Measurements from ENCODE around the gene LMBR1.
"Not testable (repeated sequence)": the region's sequence is repeated elsewhere in the genome, so short reads cannot be mapped to it uniquely, and the experiment has no call there.

Gene LMBR1

GRCh38 chr7:156858523-156858922 is 34.5 kb downstream of the LMBR1 start:
- no peak for DNase-seq (ENCODE audit: low spot score)
- in situ Hi-C loops (cut with MboI; ENCODE audit: low sequenced_read_pairs, unreplicated experiment) = no loop called here

GRCh38 chr7:156857757-156858156 is 35.2 kb downstream of the LMBR1 start:
- no peak for TF ChIP-seq CTCF (IDR thresholded peaks at IDR 0.05; ENCODE audit: borderline replicate concordance, control extremely low read depth, extremely low read depth, insufficient read depth, missing control alignments)
- no peak for DNase-seq (ENCODE audit: low spot score)
- in situ Hi-C loops (cut with MboI; ENCODE audit: low sequenced_read_pairs, unreplicated experiment) = no loop called here

More at GRCh38 chr7:156858523-156858922, 34.5 kb downstream of the LMBR1 start:
- TF ChIP-seq CTCF (IDR thresholded peaks at IDR 0.05; ENCODE audit: borderline replicate concordance, control extremely low read depth, extremely low read depth, insufficient read depth, missing control alignments) = no peak

- no peak for DNase-seq (ENCODE audit: low spot score)
- in situ Hi-C loops (cut with MboI; ENCODE audit: low sequenced_read_pairs, unreplicated experiment) = no loop called here
- no peak for TF ChIP-seq CTCF (IDR thresholded peaks at IDR 0.05; ENCODE audit: borderline replicate concordance, control extremely low read depth, extremely low read depth, insufficient read depth, missing control alignments)
These were observed 38.3 kb downstream of the LMBR1 start for GRCh38 chr7:156854654-156855053.

GRCh38 chr7:156848979-156849378 is 44.0 kb downstream of the LMBR1 start:
- in situ Hi-C loops (cut with MboI; ENCODE audit: low sequenced_read_pairs, unreplicated experiment) = no loop called here
- TF ChIP-seq CTCF (IDR thresholded peaks at IDR 0.05; ENCODE audit: borderline replicate concordance, control extremely low read depth, extremely low read depth, insufficient read depth, missing control alignments) = no peak
- no peak for DNase-seq (ENCODE audit: low spot score)

GRCh38 chr7:156845379-156846101 is 47.4 kb downstream of the LMBR1 start:
- TF ChIP-seq CTCF (IDR thresholded peaks at IDR 0.05; ENCODE audit: borderline replicate concordance, control extremely low read depth, extremely low read depth, insufficient read depth, missing control alignments) = no peak
- in situ Hi-C loops (cut with MboI; ENCODE audit: low sequenced_read_pairs, unreplicated experiment) = no loop called here

GRCh38 chr7:156843582-156843981 is 49.4 kb downstream of the LMBR1 start:
- in situ Hi-C loops (cut with MboI; ENCODE audit: low sequenced_read_pairs, unreplicated experiment); DNase-seq (ENCODE audit: low spot score): not testable (repeated sequence)

More at GRCh38 chr7:156845379-156846101, 47.4 kb downstream of the LMBR1 start:
- no peak for DNase-seq (ENCODE audit: low spot score)

- in situ Hi-C loops (cut with MboI; ENCODE audit: low sequenced_read_pairs, unreplicated experiment) = no loop called here
- DNase-seq (ENCODE audit: low spot score) = no peak
- TF ChIP-seq CTCF (IDR thresholded peaks at IDR 0.05; ENCODE audit: borderline replicate concordance, control extremely low read depth, extremely low read depth, insufficient read depth, missing control alignments) = no peak
These were observed 49.8 kb downstream of the LMBR1 start for GRCh38 chr7:156843157-156843556.
